ENCODE measurements around the gene ANKS1A.

The ANKS1A gene

DNA sequence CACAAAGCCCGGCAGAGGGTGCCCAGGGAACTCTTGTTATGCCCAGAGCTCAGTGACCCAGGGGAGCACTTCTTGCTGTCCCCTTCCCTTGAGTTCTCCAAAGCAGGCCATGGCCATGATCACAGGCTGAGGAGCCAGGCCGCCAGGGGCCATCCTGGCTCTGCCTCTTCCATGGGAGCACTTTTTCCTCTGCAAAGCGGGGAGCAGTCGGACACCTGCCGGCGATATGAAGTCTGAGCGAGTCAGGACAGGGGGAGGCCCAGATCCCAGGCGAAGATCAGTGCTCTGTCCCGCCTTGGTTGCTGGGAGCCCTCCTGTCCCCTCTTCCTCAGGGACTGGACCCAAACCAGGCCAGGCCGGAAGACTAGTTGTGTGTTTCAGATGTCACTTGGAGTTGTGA lies 184.2 kb downstream of the ANKS1A start:
- DNase-seq = no peak

DNA sequence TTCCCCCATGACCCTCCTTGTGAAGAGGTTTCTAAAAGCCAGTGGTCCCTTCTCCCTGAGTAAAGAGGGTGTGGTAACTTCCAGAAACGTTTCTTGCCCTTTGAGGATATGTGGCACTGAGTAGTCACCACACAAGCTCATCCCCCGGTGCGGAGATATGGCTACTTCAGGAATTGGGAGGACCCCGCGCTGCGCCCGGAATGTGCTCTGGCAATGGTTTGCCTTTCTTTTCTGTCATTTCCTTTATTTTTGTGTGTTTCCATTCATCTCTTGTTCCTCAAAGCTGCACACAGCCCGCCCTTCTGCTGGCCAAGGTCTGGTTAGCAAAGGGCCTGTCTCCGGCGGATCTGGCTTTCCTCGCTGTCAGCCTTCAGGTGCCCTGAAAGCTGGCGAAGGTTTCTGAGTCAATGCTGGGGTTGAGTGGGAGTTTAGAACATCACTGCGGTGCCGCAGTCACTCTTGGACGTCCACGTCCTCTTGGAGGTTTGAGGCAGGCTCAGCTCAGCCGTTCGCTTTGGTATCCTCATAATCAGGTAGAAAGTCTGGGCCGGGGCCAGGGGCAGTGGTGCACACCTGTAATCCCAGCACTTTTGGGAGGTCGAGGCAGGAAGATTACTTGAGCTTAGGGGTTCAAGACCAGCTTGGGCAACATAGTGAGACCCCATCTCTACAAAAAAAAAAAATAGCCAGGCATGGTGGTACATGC lies 184.9 kb downstream of the ANKS1A start:
- DNase-seq = no peak

DNA sequence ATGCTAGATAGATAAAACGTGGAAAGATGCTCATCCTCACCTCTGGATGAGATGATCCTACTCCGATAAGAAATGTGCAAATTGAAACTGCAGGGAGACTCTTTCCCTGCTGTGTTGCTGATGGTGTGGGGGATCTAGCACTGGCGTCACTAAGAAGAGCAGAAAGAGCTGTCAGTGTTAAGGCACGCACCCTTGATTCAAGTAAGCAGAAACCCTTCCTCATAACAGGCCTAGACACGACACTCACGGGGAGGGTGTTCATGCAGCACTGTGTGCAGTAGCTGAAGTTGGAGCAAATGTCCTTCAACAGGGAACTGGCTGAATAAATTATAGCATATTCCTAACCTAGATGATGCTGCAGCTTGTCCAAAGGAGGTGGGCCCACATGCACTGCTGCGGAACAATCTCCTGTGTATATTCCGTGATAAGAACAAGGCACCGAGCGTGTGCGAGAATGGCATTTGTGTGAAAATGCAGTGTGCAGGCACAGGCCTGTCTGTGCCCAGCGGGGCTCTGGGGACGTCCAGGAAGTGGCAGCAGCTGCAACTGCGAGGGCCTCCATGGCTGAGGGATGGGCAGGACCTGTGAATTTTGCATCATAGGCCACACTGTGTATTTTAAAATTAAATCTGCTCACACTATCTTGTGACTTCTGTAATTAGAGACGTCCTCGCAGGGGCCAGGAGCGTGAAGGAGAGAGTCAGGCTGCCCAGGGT lies 188.1 kb downstream of the ANKS1A start:
- DNase-seq = no peak

DNA sequence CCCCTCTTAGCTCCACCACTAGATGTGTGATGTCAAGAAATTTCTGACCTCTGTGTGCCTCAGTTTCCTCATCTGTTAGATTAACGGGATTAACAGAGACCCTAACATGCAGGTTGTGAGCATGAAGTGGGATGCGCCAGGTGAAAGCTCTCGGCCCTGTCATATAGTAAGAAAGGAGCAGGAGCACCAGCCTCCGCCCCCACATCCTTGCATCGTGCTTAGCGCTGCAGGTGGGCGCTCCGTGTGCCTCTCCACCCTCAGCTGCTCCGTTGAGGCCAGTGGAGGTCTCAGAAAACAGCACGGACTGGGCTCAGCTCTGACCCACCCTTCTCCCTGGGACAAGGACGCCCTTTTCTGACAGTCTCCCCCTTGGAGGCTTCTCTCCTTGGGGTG lies 188.7 kb downstream of the ANKS1A start:
- DNase-seq = no peak

DNA sequence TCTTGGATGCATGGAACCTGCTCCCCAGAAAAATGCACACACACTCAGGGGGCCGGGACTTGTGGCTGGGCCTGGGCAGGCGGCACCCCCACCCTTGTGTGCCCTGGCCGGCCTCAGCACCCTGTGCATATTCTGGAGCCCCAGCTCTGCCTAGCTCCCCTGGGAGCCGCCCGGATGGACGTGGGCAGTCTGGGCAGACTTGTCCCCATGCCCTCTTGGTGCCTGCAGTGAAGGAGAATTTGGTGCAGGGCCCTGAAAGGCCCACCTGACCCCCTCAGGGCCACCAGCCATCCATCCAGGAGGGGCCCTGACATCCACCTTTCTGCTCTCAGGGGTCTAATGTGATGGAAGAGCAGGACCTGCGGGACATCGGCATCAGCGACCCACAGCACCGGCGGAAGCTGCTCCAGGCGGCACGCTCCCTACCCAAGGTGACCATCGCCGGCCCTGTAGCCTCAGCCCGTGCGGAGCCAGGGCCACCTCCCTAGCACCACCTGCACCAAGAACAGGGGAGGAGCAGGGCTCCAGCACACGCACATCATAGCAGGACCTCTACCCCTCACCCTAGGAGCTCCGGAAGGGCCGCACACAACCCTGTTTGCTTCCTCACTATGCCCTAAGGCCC lies 189.3 kb downstream of the ANKS1A start:
- DNase-seq = no peak

DNA sequence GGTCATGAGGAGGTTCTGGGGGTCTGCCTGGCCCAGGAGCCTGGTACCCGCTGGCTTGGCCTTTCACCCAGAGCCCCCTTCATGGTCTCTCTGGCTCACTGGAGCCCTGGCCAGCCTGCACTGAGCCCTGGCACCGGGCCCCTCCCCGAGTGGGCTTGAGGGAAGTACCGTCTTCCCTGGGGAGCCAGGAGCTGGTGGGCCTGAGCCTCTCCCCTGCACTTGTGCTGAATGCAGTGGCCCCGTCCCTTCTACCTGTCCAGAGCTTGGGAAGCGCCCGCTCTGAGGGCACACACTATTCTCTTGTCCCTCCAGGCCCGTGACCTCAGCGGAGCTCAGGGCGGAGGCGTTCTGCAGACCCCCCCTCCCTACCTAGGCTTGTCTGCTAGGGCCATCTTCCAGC lies 189.8 kb downstream of the ANKS1A start:
- DNase-seq = no peak

DNA sequence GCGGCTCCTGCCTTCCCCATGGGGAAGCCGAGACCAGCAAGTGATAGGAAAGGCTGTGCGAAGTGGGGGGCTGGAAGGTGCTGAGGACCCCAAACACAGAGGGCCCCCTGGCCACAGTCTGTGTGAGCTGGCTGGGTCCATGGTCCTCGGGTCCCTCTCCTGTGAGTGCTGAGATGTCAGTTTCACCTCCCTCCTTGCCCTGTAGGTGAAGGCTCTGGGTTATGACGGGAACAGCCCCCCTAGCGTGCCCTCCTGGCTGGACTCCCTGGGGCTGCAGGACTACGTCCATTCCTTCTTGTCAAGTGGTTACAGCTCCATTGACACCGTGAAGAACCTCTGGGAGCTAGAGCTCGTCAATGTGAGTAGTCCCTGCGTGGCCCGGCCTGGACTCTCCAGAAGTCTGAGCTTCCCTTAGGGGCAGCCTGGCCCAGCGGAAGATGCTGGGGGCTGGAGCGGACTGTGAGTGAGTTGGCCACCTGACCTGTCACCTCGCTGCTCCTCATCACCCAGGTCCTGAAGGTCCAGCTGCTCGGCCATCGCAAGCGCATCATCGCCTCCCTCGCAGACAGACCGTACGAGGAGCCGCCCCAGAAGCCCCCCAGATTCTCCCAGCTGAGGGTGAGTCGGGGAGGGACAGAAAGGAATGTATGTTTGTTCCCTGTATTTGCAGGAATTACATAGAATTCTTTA lies 190.4 kb downstream of the ANKS1A start:
- DNase-seq = no peak

DNA sequence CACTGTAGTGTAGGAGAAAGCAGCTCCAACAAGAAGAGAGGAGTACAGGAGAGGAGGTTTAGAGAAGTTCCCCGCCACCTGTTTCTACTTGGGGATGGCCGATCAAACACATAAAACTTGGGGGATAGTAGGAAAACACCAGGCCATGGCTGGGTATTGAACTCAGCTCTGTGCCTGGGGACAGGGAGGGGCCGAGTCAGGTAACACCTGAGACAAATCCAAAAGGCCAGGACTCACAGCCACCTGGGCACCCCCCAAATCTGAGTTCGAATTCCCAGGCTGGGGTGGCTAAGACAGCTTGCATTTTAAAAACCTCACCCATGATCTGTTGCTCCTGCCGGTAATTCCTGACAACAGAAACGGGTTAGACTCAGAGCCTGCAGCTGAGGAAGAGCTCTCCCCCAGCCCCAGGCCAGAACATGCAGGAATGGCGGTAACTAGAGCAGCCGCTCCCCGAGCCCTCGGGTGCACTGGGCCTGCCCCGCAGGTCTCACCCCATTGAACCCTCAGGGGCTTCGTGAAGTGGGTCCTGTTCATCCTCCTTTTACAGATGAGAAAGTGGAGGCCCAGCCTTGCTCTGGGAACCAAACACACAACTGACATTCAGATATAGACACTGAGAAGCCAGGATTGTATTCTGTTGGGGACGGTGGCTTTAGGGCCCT lies 191.1 kb downstream of the ANKS1A start:
- DNase-seq = no peak

DNA sequence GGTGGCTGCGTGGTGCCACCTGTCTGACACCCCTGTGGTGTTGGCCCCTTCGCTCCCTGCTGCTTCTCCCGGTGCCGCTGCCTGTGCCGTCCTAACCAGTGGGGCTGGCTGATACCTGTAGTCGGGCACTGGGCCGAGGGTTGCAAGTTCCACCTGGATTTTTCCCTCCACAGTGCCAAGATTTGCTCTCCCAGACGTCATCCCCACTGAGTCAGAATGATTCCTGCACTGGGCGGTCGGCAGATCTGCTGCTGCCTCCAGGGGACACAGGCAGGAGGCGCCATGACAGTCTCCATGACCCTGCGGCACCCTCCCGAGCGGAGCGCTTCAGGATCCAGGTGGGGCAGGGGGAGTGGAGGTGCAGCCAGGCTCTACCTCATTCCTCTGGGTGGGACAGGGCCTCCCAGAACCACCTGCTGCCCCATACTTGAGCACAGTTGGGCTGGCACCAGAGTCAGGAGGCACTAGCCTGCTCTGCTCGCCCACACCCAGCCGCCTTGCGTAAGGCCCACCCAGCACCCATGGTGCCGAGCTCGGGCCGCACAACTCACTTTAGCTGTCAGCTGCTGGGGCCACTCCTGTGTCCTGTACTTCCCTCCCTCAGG lies 191.9 kb downstream of the ANKS1A start:
- no peak for DNase-seq

DNA sequence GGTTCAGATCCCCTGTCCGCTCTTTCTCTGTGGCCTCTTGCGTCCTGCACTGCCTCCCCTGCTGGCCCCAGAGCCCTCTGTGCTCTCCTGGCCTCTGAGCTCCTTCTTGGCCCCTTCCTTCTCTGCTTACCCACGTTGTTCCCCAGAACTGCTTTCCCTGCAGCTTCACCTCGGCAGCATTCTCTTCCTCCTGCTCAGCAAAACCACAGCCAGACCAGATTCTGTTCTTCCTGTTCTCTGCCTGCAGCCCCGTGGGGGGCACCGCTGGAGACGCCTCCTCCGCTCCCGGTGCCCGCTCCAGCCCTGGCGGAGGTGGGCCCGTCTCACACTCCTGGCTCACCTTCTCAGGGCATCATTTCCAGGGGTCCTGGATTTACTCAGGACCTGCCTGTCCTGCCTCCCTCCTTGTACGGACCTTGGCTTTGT lies 192.4 kb downstream of the ANKS1A start:
- DNase-seq = no peak

DNA sequence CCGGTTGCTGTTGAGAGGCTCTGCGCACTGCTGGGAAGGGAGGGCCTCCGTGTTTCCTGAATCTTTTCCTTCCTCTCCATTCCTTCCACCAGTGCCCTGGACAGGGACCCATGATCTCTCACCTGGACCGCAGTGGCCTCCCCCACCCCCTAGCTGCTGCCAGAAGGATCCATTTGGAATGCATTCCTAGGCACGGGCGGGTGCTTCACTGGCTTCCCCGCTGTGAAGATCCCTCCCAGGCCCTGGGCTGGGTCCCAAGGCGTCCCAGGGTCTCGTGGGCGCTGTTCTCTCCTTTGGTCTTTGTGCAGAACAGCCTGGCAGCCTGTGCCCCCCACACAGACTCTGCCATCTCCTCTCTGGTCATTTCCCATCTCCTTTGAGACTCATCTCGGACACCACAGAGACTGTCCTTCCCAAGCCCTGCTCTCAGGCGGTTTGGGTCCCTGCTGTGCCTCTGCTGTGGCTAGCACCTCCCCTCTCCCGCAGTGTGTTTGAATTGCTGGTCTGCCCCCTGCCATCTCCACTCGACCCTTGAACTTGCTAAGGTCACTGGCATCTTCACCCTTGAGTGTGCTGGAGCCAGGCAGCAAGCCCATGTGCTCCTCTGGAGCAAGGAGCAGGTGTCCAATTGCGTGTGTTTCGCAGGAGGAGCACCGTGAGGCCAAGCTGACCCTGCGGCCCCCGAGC lies 193.1 kb downstream of the ANKS1A start:
- no peak for DNase-seq

DNA sequence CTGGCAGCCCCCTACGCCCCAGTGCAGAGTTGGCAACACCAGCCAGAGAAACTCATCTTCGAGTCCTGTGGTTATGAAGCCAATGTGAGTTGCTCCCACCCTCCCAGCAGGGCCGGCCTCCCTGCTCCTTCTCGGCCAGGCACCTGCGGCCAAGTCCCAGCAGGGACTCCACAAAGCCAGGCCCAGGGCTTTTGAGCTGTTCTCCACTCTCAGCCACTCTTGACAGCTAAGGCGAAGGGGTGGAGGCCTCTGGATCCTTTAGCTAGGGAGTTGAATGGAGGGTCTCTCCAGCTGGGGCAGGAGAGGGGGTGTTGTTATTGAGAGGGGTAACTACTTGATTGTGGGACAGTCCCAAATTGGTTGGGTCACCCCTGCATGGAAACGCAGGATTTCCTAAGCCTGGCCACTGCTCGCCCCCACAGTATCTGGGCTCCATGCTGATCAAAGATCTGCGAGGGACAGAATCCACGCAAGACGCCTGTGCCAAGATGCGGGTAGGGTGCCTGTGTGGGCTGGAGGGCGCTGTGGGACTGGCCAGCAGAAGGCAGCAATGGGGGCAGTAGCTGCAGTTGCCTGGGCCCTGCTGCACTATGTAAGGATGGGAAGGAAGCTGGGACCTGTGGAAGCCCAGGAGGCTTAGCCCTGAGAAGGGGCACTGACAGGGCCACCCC lies 193.8 kb downstream of the ANKS1A start:
- DNase-seq = no peak

DNA sequence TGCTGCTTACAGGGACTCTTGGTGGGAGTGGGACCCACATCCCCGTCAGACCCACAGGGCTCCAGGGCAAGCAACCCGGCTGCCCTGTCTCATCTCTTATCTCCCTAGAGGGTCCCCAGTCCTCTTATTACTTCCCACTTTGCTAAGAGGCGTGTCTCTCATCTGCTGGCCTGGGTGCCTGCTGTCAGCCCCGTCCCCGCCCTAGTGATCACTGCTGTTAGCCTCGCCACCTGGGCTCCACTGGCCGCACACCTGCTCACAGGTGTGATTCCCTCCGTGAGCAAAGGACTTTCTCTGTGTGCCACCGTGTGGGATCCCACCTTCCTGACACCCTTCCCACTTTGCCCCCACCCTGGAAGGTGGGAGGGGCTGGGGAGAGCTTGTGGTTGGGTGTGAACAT lies 194.5 kb downstream of the ANKS1A start:
- DNase-seq = no peak

DNA sequence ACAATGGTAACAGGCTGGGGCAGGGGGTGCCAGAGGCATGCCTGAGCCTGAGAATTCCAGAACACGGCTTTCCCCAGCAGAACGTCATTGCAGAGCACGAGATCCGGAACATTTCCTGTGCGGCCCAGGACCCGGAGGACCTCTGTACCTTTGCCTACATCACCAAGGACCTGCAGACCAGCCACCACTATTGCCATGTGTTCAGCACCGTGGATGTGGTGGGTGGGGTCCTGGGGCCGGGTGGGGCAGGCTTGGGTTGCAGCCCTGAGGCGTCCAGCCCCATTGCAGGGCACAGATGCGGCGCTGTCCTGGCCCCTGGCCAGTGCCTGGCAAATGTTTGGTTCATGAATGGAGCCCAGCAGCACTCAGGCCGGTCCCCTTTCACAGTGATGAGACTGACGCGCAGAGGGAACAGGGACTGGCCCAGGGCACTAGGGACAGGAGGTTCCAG lies 195.0 kb downstream of the ANKS1A start:
- DNase-seq = no peak

DNA sequence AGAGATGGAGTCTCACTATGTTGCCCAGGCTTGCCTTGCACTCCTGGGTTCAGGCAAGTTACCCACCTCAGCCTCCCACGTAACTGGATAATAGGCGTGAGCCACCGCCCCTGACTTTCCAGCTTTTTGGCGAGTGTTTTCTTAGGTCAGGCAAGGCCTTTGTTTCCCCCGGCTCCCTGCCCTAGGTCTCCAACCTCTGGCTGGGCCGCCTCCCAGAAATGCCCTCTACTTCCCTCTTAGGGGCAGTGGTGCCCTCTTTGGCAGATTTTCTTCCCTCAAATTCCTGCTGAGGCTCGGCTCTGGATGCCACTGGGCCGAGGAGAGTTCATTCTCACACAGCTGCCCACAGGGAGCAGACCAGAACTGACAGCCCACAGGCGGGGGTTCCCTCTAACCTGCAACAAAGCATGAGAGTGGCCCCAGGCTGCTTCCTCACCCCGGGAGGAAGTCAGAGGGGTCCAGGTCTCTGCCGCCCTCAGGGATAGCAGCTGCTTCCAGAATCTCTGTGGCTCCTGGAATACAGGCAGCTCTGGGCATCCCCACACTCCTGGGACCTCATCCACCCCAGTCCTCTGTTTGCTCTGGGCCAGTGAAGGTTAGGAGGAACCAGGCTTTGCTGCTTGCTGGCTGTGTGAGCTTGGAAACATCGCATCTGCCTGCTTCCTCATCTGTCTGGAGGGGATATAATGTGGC lies 195.6 kb downstream of the ANKS1A start:
- DNase-seq = no peak

DNA sequence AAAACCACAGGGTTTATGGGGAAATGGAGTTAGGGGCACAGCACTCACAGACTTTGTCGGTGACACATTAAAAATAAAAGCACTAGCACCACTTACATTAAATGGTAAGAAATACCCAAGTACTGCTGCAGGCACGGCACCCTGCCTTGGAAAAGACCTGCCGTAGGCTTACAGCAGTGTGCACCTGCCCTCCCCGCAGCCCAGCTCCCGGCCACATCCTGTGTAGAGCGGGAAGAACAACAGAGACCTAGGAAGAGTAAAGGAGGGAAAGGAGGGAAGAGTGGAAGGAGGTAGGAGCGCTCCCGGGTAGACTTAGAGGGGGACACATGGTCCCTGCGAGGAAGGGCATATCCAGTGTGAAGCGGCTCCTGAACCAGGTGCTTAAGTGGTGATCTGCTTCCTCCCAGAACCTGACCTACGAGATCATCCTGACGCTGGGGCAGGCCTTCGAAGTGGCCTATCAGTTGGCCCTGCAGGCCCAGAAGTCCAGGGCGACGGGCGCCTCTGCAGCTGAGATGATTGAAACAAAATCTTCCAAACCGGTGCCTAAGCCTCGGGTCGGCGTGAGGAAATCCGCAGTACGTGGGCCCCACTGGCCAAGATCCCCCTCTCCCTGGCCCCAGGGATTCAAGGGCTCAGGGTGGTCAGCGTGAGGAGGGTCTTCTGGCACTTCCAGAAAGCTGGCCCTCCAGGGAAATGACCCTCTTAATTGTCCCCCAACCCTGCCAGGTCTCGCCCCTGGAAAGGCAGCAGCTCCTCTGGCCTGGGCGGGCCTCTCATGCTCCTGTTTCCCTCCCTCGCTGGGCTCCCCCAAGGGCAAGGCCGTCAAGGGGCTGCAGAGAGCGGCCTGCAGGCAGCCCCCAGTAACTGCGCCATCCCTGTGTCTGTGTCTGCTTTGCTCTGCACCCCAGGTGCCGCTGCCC lies 196.6 kb downstream of the ANKS1A start:
- no peak for DNase-seq

DNA sequence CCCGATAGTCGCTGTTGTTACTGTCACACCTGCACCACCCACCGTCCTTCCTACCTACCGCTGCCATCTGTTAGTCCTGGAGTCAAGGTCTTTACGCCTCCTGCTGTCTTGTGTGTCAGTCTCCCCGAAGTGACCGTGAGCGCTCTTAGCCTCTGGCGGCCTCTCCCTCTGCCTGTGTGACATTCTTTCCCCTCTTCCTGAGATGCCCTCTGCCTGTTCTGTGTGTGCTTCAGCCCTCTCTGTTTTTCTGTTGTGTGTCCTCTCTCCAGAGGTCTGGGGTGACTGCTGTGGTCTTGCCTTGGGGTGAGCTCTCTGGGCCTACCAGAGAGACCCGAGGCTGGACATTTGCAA lies 197.2 kb downstream of the ANKS1A start:
- no peak for DNase-seq

DNA sequence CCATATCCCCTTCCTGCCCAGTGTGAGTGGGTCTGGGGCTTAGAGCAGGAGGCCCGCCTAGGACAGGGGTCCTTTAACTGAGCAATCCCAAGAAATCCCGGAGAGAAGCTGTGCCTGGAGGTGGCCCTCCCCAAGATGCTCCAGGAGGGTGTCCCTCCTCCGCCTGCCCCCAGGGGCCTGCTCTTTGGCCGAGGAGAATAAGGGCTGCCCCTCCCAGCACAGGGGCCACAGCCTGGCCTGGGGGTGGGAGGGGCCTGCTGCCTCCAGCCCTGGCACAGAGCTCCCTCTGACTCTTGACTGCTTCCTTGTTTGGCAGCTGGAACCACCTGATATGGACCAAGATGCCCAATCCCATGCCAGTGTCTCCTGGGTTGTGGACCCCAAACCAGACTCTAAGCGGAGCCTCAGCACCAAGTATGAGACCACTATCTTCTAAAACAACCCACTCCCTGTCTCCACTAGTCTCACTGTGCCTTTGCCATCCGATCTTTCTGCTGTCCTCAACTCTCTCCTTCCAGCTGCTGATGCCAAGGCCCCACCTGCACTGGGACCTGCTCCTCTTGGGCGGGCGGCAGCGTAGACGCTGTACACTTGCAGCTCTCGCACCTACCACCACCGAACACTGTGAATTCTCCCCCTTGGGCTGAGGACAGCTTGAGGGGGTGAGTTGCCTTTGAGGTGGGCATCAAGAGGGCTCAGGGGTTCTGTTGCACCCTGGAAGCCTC lies 197.7 kb downstream of the ANKS1A start:
- no peak for DNase-seq

Data from NCI-H1930 (cell line).